NCI-H2107 treated with DMSO at 0.1 percent for 48 hours (cell line): Measurements from ENCODE around the gene LAIR1.
"Not testable (repeated sequence)": the region's sequence is repeated elsewhere in the genome, so short reads cannot be mapped to it uniquely, and the experiment has no call there.

Experiments
- DNase-seq: peaks from one replicate; lab custom pipeline; 2025; ENCODE audit not compliant: unreplicated experiment; lab: John Stamatoyannopoulos, UW

LAIR1 gene

DNA sequence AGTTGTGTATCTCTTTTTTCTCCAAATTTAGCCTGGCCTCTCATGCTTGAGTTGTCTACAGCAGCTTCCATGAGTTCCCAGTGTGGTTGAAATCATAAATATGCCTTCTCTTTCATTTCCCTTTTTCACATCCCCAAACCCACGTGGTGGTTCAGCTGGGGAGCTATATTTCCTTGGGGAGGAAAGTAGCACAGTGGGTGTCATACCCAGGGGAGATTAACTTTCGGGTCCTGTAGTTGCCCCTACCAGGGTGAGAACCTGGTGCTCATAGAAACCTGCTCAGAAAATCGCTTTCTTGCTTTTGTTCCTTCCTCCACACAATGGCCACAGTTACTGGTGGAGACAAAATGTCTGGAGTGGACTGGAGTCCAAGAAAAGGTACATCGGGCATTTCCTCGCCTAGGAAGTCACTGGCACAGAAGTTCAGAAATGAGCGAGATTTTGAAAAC is 18.8 kb downstream of the LAIR1 start:
- DNase-seq = no peak

DNA sequence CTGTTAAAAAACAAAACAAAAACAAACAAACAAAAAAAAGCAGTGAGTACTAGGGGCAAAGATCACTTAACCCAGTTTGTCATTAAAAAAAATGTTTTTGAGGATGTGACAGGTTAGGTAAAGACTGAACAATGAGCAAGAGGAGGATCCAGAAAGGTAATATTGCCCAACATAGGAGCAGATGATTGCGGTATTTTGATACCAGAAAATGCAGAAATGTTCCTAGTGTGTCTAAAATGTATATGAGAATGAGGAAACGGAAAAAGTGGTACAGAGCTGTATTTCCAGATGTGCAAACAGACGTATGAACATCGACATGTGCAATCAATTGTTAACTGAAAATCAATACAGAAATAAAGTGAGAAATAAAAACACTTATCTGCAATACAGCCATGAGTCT is 20.9 kb downstream of the LAIR1 start:
- no peak for DNase-seq

DNA sequence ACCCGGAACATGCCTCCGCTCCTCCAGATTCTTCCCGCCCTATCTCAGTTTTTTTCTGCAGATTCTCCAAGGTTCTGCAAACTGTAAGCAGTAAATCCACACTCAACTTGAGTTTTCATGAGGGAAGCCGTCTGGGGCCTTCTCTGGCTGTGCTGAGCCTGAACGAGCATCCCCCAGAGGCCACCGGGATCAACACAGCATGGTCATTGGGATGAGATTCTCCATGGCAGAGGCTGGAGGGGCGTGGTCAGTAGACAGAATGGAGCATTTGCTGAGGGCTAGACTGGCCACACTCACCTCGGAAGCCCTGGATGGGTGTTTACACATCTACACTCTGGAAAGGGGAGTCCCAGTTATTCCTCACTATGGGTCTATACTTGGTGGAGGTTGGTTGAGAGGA is 23.4 kb downstream of the LAIR1 start:
- no peak for DNase-seq

GRCh38 chr19:54339646-54340358 is 24.9 kb downstream of the LAIR1 start:
- no peak for DNase-seq

- no peak for DNase-seq
These were observed 26.2 kb downstream of the LAIR1 start for GRCh38 chr19:54338521-54338920.

DNA sequence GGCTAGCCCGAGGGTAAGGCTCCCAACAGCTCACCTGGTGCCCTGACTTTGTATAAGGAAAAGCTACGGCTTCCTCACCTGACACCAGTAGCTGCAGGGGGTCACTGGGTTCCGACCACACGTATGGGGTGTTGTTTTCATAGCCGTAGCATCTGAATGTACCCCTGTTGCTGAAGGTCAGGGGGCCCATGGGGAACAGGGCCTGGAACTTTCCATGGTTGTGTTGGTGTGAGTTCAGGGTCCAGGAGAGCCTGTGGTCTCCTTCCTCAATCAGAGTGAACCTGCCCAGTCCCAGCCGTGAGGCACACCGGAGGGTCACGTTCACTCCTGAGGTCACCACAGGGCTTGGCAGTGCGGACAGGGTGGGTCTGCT is 26.9 kb downstream of the LAIR1 start:
- DNase-seq = no peak

DNA sequence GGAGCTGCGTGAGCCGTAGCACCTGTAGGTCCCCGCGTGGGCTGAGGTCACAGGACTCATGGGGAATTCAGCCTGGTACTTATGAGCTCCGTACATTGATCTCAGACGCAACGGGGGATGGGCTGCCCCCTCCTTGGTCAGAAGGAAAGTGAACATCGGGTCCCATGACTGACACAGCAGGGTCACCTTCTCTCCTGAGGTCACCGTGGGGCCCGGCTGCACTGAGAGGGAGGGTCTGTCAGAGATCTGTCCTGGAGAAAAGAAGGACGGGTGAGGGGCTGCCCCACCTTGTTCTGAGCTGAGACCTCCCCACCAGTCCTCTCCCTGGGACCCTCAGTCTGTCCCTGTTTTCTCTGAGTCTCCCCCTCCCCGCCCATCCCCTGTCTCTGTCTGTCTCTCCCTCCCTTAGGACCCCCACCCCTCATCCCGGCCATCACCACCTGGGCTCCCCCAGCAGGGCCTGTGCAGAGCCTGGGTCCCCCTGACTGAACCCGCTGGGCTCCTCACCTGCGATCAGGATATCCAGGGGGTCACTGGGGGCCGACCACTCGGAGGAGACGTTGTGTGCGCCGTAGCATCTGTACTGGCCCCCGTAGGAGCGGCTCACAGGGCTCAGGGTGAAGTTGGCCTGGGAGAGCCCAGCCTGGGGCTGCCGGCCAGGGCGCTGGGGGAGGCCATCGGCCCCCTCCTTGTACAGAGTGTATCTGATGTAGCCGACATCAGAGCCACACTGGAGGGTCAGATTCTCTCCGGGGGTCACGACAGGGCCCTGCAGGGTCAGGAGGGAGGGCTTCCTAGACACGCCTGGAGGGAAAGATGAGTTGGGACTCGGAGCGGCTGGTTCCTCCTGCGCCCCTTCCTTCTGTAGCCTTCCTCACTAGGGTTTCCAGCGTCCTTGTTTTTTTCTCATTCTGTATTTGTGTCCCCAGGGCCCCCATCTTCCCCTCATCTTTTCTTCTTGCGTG is 27.6 kb downstream of the LAIR1 start:
- DNase-seq = no peak

DNA sequence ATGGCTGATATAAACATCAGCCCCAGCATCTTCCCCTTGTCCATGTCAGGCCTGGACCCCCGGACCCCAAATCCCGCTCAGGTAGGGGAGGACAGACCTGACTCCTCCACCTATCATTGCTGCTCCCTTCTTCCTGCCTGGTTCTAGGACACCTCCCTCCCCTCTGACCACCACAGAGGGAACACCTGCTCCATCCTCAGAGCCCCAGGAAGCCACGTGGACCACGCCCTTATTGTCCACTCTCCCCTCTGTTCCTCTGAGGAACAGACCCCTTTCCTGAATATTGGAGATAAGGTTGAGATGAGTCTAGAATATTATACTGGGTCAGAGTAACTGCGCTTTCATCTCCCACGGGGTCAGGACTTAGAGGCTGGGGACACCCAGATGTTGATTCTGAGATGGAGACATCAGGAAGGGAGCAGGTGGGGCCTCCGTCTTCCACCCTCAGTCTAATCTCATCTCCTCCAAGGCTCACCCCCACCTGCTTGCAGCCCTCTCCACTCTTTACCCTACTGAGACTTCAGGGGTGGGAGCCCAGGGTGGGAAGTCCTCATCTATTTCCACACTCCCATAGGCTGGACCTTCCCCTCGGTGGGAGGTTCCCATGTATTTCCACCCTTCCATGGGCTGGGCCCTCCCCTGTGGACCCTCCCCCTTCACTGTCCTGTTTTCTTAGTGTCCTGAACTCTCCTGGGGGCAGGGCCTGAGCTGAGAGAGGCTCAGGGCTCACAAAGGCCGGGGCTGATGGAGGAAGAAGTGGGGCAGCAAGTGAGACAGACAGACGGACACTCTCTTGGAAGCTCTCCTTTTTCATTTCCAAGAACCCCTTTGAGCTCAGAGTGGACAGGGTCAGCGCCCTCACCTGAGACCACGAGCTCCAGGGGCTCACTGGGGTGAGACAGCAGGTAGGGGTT is 28.5 kb downstream of the LAIR1 start:
- no peak for DNase-seq

DNA sequence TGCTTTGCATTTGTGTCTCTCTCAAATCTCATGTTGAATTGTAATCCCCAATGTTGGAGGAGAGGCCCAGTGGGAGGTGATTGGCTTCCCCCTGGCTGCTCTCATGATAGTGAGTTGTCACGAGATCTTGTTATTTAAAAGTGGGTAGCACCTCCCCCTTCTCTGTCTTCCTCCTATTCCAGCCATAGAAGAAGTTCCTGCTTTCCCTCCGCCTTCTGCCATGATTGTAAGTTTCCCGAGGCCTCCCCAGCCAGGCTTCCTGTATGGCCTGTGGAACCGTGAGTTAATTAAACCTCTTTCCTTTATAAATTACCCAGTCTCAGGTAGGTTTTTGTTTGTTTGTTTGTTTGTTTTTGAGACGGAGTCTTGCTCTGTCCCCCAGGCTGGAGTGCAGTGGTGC is 29.6 kb downstream of the LAIR1 start:
- no peak for DNase-seq

DNA sequence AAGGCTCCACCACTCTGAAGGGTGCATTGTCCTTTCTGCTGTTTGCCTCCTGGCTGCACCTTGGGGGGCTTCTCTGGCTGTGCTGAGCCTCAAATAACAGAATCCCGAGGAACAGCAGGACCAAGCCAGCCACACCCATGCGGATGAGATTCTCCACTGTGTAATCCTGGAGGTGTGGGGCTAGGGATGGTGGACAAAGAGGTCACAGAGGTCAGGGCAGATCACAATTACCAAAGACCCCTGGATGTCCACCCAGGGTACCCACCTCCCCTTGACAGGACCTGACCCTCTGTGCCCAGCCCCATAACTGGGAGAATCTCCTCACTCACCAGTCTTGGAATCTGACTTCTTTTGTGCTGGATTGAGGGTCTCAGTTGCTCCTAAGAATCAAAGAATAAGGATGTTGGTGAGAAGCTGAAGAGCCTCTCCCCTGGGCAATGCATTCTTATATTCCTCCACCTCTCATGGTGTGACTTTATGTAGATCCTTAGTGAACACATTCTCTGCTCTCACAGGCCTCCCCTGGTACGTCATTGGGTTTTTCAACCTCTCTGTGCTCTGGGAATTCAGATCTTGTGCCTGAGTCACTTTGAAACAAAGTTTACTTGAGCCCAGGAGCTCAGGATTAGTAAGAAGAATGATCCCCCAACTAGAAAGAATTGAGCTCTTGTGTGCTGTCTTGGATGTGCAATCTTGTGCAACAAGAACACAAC is 31.0 kb downstream of the LAIR1 start:
- DNase-seq = no peak

DNA sequence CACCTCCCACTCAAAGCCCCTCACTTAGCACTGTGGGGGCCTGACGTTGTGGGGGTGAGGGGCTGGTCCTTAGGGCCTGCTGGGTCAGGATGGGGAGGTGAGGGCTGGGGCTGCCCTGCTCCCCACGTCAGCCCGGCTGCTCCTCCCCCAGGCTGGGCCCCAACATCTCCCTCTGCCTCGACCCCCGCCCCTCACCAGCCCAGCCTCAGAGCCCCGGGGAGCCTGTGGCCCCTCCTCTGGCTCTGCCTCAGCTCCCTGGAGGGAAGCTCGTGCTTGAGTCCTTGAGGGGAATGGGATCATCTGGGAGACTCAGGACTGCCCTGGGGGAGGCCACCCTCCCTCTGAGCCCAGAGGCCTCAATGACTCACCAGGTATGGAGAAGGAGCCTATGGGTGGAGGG is 32.6 kb downstream of the LAIR1 start:
- DNase-seq = no peak

- DNase-seq = no peak
These were observed 33.1 kb downstream of the LAIR1 start for GRCh38 chr19:54331626-54332025.

DNA sequence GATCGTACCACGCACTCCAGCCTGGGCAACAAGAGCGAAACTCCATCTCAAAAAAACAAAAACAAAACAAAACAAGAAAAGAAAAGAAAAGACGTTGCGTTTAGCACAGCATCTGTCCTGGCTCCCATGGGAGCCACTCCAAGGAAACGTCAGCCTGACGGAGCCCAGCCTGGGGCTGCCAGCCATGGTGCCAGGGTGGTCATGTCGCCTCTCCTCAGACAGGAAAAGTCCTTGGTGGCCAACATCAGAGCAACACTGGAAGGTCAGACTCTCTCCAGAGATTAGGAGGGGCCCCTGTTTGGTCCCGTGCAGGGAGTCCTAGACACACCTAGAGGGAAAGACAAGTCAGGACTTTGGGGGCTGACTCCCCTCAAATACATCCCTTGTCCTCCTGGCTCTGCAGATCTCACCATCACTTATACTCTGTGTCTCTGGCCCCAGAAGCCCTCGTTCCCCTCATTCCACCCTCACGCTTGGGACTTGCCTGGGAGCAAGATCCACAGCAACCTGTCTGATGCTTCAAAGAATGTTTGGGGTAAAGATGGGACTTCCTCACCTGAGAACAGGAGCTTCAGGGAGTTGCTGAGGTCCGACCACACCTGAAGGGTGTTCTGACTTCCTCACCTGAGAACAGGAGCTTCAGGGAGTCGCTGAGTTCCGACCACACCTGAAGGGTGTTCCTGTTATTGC is 35.1 kb downstream of the LAIR1 start:
- no peak for DNase-seq

- not testable (repeated sequence) for DNase-seq
These were observed 36.0 kb downstream of the LAIR1 start for GRCh38 chr19:54328781-54329180.

- DNase-seq = no peak
These were observed 39.1 kb downstream of the LAIR1 start for GRCh38 chr19:54325631-54326030.

GRCh38 chr19:54325194-54325621 is 39.5 kb downstream of the LAIR1 start:
- DNase-seq = peak; percentile 1

DNA sequence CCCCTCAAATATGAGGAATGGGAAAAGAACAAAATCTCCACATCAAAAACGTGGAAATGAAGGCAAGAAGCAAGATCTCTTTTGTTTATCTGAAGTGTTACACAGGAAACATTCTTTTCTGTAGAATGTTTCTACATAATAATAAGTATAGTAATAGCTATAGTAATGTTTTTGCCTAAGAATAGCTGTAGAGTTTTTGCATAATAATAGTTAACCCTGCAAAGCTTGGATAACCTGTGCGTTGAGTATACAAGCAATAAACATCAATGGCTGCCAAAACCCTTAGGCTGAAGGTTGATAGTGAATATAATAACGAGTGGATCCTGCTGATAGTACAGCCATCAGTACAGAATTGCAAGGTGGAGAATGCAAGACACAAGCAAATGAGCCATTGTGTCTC is 40.7 kb downstream of the LAIR1 start:
- DNase-seq = no peak

GRCh38 chr19:54322934-54323333 is 41.8 kb downstream of the LAIR1 start:
- DNase-seq = not testable (repeated sequence)

DNA sequence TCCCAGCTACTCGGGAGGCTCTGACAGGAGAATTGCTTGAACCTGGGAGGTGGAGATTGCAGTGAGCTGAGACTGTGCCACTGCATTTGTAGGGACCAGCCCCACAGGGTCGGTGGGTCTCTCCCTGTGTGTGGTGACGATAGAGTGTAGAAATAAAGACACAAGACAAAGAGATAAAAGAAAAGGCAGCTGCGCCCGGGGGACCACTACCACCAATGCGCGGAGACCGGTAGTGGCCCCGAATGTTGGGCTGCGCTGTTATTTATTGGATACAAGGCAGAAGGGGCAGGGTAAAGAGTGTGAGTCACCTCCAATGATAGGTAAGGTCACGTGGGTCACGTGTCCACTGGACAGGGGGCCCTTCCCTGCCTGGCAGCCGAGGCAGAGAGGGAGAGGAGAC is 42.4 kb downstream of the LAIR1 start:
- not testable (repeated sequence) for DNase-seq
